GM19240 (cell line): ENCODE data around the gene EIF5A.

Experiments used
- DNase-seq: peaks from one replicate; pipeline ENCODE4 v3.0.0; 2011; ENCODE audit warnings: low spot score; ENCODE audit not compliant: insufficient read length

EIF5A gene

GRCh38 chr17:7284911-7285310 is 22.5 kb upstream of the EIF5A start:
- DNase-seq, result no peak

- no peak for DNase-seq
Measured at GRCh38 chr17:7285679-7286078, 21.7 kb upstream of the EIF5A start.

- no peak for DNase-seq
Measured at GRCh38 chr17:7289256-7290032, 18.0 kb upstream of the EIF5A start.

- no peak for DNase-seq
Measured at GRCh38 chr17:7290166-7290565, 17.3 kb upstream of the EIF5A start.

GRCh38 chr17:7290685-7291084 is 16.7 kb upstream of the EIF5A start:
- DNase-seq, result no peak

GRCh38 chr17:7292194-7292593 is 15.2 kb upstream of the EIF5A start:
- no peak for DNase-seq

- no peak for DNase-seq
Measured at GRCh38 chr17:7292729-7293128, 14.7 kb upstream of the EIF5A start.

GRCh38 chr17:7293159-7293558 is 14.3 kb upstream of the EIF5A start:
- no peak for DNase-seq

GRCh38 chr17:7293816-7294613 is 13.4 kb upstream of the EIF5A start:
- no peak for DNase-seq

- peak; percentile 59 for DNase-seq
Measured at GRCh38 chr17:7294614-7295153, 12.7 kb upstream of the EIF5A start, which contains the start of gene YBX2. TSS of gene YBX2 (minus strand) at chr17:7294639. CDS start at chr17:7294500, 139 bp downstream.

GRCh38 chr17:7295230-7296180 is 11.9 kb upstream of the EIF5A start:
- DNase-seq, result no peak

- DNase-seq, result peak; percentile 79
Measured at GRCh38 chr17:7296189-7296861, 11.1 kb upstream of the EIF5A start.

GRCh38 chr17:7304179-7304578 is 3.2 kb upstream of the EIF5A start:
- DNase-seq, result no peak

- no peak for DNase-seq
Measured at GRCh38 chr17:7307686-7308624, 527 bp downstream of the EIF5A start.

GRCh38 chr17:7308625-7309433 is 1.4 kb downstream of the EIF5A start:
- peak; percentile 66 for DNase-seq

- DNase-seq, result no peak
Measured at GRCh38 chr17:7309628-7310027, 2.2 kb downstream of the EIF5A start.

GRCh38 chr17:7311110-7311705 is 3.8 kb downstream of the EIF5A start:
- no peak for DNase-seq

- no peak for DNase-seq
Measured at GRCh38 chr17:7312432-7313087, 5.1 kb downstream of the EIF5A start.
